Measurements from ENCODE around the gene RFNG.

RFNG gene

GRCh38 chr17:82094931-82095776, 43.5 kb upstream of the RFNG start:
- no peak for DNase-seq (ENCODE audit: low read depth in 1 of 2, low spot score in 1 of 2)
- Histone ChIP-seq H3K4me3 (replicated peaks; ENCODE audit: insufficient read depth, low read length) (no peak overlapping the region), H3K27ac (replicated peaks) (no peak overlapping the region), H3K27me3 (ENCODE audit: insufficient read depth, poor library complexity, severe bottlenecking) (no peaks in the 10 kb centered on the region)
- TF ChIP-seq, protein P1, sequence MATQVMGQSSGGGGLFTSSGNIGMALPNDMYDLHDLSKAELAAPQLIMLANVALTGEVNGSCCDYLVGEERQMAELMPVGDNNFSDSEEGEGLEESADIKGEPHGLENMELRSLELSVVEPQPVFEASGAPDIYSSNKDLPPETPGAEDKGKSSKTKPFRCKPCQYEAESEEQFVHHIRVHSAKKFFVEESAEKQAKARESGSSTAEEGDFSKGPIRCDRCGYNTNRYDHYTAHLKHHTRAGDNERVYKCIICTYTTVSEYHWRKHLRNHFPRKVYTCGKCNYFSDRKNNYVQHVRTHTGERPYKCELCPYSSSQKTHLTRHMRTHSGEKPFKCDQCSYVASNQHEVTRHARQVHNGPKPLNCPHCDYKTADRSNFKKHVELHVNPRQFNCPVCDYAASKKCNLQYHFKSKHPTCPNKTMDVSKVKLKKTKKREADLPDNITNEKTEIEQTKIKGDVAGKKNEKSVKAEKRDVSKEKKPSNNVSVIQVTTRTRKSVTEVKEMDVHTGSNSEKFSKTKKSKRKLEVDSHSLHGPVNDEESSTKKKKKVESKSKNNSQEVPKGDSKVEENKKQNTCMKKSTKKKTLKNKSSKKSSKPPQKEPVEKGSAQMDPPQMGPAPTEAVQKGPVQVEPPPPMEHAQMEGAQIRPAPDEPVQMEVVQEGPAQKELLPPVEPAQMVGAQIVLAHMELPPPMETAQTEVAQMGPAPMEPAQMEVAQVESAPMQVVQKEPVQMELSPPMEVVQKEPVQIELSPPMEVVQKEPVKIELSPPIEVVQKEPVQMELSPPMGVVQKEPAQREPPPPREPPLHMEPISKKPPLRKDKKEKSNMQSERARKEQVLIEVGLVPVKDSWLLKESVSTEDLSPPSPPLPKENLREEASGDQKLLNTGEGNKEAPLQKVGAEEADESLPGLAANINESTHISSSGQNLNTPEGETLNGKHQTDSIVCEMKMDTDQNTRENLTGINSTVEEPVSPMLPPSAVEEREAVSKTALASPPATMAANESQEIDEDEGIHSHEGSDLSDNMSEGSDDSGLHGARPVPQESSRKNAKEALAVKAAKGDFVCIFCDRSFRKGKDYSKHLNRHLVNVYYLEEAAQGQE (IDR thresholded peaks at IDR 0.05; ENCODE audit: insufficient replicate concordance, low read depth), result no peak
- TF ChIP-seq GABPA (IDR thresholded peaks at IDR 0.05; ENCODE audit: low read depth) (no peak), SPI1 (IDR thresholded peaks at IDR 0.05; ENCODE audit: borderline replicate concordance, low read depth) (no peak), POLR2AphosphoS5 (IDR thresholded peaks at IDR 0.05; ENCODE audit: low read depth) (no peak)
- TF ChIP-seq, protein P2, sequence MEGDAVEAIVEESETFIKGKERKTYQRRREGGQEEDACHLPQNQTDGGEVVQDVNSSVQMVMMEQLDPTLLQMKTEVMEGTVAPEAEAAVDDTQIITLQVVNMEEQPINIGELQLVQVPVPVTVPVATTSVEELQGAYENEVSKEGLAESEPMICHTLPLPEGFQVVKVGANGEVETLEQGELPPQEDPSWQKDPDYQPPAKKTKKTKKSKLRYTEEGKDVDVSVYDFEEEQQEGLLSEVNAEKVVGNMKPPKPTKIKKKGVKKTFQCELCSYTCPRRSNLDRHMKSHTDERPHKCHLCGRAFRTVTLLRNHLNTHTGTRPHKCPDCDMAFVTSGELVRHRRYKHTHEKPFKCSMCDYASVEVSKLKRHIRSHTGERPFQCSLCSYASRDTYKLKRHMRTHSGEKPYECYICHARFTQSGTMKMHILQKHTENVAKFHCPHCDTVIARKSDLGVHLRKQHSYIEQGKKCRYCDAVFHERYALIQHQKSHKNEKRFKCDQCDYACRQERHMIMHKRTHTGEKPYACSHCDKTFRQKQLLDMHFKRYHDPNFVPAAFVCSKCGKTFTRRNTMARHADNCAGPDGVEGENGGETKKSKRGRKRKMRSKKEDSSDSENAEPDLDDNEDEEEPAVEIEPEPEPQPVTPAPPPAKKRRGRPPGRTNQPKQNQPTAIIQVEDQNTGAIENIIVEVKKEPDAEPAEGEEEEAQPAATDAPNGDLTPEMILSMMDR (IDR thresholded peaks at IDR 0.05; ENCODE audit: insufficient read depth, low read length), result no peak

DNA sequence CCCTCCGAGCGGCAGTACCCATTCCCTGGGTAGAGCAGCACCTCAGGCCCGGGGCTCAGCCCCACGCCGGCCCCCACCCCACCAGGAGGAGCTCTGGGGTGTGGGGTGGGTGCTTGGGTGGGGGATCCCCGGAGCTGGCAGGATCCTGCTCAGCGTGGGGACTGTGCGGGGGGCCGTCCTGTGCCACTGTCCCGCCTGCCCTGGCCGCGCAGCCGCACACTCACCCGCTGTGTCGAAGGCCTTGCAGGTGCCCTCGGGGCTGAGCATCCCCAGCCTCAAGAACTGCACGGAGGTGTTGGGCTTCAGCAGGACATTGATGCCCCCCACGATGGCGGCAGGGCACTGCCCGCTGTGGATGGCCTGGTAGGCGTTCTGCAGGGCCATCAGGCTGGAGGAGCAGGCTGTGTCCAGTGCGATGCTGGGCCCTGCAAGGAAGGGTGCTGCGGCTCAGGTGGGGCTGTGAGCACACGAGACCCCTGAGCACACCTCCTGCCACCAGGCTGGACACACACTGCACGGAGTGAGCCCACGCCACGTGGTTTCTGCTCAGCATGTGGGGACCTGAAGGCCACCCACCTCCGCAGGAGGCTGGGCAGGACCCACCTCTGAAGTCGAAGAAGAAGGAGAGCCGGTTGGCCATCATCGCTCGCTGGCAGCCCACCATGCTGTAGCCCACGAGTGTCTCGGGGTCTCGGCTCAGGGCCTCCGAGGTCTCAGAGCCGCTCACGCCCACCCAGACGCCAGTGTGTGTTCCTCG, 41.6 kb upstream of the RFNG start:
- TF ChIP-seq GABPA (IDR thresholded peaks at IDR 0.05; ENCODE audit: low read depth), result no peak
- TF ChIP-seq, protein P1 (IDR thresholded peaks at IDR 0.05; ENCODE audit: insufficient replicate concordance, low read depth), result no peak
- TF ChIP-seq SPI1 (IDR thresholded peaks at IDR 0.05; ENCODE audit: borderline replicate concordance, low read depth), result no peak
- no peak for TF ChIP-seq POLR2AphosphoS5 (IDR thresholded peaks at IDR 0.05; ENCODE audit: low read depth)
- TF ChIP-seq, protein P2 (IDR thresholded peaks at IDR 0.05; ENCODE audit: insufficient read depth, low read length), result no peak
- Histone ChIP-seq H3K4me3 (replicated peaks; ENCODE audit: insufficient read depth, low read length) (no peak overlapping the region), H3K27ac (replicated peaks) (no peak overlapping the region), H3K27me3 (ENCODE audit: insufficient read depth, poor library complexity, severe bottlenecking) (no peaks in the 10 kb centered on the region)
- no peak for DNase-seq (ENCODE audit: low read depth in 1 of 2, low spot score in 1 of 2)

DNA sequence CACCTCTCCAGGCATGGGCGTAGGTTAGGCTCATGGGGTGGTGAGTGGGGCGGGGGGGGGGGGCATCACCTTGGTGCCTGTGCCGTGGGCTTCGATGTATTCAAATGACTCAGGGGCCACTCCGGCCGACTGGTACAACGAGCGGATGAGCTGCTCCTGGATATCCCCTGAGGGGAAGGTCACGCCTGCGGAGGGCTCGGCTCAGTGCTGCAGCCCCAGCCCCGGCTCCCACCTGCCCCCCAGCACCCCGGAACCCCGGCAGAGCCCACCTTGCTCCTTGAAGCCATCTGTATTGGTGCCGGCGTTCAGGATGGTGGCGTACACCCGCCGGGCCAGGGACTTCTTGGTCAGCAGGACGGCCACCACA, 41.0 kb upstream of the RFNG start:
- H3K27me3 ChIP-seq (ENCODE audit: insufficient read depth, poor library complexity, severe bottlenecking), result no peaks in the 10 kb centered on the region
- H3K4me3 ChIP-seq (replicated peaks; ENCODE audit: insufficient read depth, low read length), result no peak overlapping the region
- TF ChIP-seq POLR2AphosphoS5 (IDR thresholded peaks at IDR 0.05; ENCODE audit: low read depth), result no peak
- TF ChIP-seq, protein P2 (IDR thresholded peaks at IDR 0.05; ENCODE audit: insufficient read depth, low read length), result no peak
- no peak for TF ChIP-seq GABPA (IDR thresholded peaks at IDR 0.05; ENCODE audit: low read depth)
- TF ChIP-seq, protein P1 (IDR thresholded peaks at IDR 0.05; ENCODE audit: insufficient replicate concordance, low read depth), result no peak
- no peak for TF ChIP-seq SPI1 (IDR thresholded peaks at IDR 0.05; ENCODE audit: borderline replicate concordance, low read depth)
- no peak for DNase-seq (ENCODE audit: low read depth in 1 of 2, low spot score in 1 of 2)
- H3K27ac ChIP-seq (replicated peaks), result no peak overlapping the region
